ENCODE results near the gene GLOD5. TPM values are rescaled to one million over a fixed set of nuclear protein-coding genes. Genes with fewer than 3 reads are reported as not detected.

The GLOD5 gene
- total RNA-seq, 1 experiment from 2014 or later, result not detected

DNA sequence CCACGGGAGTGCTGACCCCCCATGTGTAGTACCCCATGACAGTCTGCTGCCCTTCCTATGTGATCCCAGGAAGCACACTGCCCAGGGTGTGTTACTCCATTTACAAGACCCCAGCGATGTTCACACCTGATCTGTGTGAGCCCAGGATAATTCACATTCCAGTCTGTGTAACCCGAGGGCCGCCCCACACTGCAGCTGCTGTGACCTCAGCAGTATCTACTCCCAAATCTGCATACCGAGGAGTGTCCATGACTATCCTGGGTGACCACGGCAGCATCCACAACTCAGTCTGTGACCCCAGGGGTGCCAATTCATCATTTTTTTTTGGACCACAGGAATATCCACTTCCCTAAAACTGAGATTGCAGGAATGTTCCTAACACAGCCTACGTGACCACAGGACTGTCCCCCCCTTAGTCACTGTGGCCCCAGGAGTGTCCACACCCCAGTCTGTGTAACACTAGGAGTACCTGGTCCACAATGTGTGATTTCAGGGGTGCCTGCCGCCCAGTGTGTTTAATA lies 7.8 kb upstream of the GLOD5 start:
- DNase-seq (ENCODE audit: low spot score), result no peak

DNA sequence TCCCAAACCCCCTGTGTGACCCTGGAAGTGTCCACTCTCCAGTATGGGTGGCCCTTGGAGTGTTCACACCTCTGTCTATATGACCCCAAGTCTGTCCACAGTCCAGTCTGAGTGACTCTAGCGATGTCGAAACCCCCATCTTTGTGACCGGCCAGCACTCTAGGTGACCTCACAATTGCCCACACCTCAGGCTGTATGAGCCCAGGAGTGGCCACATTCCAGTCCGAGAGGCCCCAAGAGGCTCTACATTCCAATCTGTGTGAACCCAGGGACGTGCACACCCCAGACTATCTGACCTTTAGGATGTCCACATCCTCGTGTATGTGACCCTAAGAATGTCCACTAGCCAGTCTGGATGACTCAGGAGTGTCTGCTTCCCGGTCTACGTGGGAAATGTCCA lies 7.3 kb upstream of the GLOD5 start:
- no peak for DNase-seq (ENCODE audit: low spot score)

DNA sequence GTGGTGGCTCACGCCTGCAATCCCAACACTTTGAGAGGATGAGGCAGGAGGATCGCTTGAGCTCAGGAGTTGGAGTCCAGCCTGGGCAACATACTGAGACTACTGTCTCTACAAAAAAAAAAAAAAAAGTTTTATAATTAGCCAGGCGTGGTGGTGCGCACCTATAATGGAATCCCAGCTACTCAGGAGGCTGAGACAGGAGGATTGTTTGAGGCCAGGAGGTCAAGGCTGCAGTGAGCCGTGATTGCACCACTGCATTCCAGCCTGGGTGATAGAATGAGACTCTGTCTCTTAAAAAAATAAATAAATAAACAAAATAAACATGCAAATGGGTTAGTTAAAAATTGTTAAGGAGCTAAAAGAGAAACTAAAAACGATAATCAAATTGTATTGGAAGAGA lies 7.7 kb downstream of the GLOD5 start:
- no peak for DNase-seq (ENCODE audit: low spot score)

DNA sequence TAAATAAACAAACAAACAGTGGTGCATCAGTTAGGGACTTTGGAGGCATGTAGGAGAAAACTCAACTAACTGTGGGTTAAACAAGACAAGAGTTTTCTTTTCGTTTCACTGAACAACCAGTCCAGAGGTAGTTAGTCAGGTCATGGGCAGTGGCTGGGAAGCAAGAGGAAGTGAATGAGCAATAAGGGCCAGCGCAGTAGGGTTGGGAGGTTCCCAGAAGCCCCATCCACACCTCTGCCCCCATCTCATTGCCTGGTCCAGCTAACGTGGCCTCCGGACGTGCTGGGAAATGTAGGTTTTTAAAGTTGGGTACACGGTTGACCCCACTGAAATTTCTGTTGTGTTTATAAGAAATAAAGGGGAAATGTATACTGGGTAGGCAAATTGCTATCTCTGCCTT lies 8.7 kb downstream of the GLOD5 start:
- no peak for DNase-seq (ENCODE audit: low spot score)

DNA sequence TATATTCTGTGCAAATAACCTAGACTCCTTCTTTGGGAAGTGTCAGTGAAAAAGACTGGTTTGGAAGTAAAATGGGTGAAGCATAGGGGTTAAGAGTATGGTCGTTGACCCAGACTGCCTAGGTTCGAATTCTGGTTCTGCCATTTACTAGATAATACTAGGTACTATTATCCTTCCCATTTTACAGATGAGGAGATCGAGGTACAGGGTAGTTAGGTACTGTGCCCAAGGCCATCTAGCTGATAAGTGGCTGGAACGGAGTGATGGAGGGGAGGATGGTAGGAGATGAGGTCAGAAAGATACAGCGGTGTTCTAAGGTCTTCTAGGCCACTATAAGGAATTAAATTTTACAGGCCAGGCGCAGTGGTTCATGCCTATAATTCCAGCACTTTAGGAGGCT lies 11.1 kb downstream of the GLOD5 start:
- DNase-seq (ENCODE audit: low spot score), result no peak

DNA sequence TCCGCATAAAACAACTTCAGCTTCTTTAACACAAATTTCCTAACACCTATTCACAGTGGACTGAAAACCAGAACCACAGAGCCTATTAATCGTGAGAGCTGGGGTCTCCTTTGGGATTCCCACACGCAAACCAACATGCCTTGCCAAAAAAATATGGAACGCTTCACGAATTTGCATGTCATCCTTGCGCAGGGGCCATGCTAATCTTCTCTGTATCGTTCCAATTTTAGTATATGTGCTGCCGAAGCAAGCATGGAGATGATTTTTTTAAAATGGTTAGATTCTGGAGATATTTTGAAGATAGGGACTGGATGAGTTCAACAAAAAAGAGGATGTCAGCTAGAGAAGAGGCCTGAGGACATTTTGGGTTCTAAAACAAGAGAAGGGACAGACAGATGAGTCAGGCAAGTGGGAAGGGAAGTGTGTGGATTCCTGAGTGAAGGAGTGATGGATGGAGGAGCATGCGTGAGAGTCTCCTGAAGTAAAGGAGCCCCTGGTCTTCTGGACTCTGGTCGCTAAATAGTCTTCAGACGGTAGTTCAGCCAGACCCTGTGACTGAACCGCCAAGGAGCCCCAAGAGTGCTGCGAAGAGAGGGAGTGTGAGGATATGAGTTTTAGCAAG lies 15.4 kb downstream of the GLOD5 start:
- DNase-seq (ENCODE audit: low spot score), result no peak

DNA sequence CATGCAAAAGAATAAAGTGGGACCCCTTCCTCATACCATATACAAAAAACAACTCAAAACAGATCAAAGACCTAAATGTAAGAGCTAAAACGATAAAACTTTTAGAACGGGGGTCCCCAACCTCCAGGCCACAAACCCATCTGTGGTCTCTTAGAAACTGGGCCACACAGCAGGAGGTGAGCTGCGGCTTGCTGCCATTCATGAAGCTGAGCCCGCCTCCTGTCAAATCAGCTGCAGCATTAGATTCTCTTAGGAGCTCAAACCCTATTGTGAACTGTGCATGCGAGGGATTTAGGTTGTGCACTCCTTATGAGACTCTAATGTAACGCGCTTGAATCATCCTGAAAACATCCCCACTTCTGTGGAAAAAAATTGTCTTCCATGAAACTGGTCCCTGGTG lies 17.9 kb downstream of the GLOD5 start:
- no peak for DNase-seq (ENCODE audit: low spot score)

DNA sequence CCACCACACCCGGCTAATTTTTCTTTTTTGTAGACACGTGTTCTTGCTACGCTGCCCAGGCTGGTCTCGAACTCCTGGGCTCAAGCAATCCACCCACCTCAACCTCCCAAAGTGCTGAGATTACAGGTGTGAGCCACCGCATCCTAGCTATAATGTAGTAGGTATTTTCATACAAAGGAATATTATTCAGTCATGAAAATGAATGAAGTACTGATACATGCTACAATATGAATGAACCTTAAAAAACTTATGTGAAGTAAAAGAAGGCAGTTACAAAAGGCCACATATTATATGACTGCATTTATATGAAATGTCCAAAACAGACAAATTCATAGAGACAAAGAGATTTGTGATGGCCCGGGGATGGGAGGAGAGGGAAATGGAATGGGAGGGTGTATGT lies 20.2 kb downstream of the GLOD5 start:
- no peak for DNase-seq (ENCODE audit: low spot score)

DNA sequence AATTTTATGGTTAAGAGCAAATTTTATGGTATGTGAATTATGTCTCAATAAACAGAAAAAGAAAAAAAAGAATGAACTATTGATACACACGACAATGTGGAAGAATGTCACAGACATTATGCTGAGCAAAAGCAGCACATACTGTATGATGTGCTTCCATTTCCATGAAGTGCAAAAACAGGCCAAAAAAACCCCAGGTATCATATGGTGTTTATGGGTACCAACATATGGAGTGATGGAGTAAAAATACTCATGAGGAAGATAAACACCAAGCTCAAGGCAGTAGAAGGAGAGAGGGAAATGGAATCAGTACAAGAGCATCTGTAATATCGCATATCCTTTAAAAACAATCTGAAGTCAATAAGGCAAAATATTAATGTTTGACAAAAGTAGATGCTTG lies 20.7 kb downstream of the GLOD5 start:
- no peak for DNase-seq (ENCODE audit: low spot score)

DNA sequence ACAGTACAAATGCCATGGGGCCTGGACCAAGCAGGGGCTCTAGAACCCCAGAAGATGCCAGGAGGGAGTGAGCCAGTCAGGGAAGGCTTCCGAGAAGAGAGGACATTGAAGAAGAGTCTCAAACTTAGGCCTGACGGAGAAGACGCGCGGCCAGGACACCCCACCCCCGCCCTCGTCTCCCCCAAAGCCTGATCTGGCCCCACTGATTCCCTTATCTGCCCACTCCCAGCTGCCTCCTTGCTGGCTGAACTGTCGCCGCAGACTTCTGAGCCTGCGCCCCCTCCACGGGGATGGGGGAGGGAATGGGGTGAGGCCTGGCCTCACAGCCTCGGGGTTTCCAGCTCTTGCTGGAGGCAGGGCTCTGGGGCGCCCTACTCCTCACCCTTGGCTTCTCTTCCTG lies 21.2 kb downstream of the GLOD5 start:
- no peak for DNase-seq (ENCODE audit: low spot score)

DNA sequence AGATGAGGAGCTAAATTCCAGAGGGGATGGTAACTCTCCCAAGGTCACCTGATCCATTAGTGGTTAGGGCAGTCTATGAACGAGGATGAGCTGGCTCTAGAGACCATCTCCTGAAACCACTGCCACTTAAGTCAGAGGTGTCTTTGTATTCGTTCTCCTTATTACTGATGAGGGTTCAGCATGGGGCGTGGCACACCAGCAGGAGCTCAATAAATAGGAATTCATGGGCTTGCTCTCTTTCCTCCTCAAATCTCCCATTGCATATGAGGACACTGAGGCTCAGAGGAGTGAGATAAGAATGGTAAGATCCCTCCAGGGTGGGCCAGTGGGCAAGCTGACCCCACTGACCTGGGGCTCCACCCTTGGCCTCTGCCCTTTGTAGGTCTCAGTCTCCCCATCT lies 23.2 kb downstream of the GLOD5 start:
- DNase-seq (ENCODE audit: low spot score), result no peak

DNA sequence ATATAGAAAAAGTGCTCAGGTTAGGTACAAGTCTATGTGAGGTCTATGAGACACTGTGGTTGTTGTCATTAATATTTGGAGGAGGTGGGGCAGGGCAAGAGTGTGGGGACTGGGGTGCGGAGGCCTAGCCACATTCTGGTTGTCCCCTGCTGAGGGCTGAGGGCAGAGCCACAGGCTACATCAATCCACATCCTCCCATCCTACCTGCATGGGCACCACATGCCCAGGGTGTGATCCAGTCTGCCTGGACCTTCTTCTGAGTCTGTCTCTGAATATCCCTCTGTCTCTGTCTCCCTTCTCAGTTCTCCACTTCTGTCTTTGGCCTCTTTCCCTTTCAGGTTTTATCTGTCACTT lies 23.6 kb downstream of the GLOD5 start:
- DNase-seq (ENCODE audit: low spot score), result no peak

DNA sequence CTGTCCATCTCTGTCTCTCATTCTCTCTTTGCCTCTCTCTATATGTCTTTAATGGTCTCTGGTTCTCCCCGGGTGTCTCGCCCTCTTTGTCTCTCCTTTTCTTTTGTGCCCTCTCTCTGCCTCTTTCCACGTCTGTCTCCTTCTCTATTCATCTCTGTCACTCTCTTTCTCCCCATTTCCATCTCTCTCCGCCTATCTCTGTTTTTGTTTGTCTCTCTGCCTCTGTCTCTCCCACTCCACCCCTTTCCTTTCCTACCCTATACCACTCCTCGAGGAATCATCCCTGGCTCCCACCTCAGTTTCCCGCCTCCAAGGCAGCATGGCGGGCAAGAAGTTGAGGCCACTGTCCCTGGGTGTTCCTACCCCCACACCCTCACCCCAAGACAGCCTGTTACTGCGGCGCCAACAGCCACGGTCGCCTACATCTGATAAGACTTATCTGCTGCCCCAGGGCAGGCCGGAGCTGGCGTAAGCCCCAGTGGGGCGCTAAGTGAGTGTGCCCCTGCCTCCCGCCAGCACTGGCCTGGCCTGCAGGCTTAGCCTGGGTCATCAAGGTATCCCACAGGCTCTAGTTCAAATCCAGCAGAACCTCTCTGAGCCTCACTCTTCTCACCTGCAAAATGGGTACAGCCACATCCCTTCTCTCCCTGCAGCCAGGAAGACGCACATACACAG lies 24.1 kb downstream of the GLOD5 start:
- no peak for DNase-seq (ENCODE audit: low spot score)

DNA sequence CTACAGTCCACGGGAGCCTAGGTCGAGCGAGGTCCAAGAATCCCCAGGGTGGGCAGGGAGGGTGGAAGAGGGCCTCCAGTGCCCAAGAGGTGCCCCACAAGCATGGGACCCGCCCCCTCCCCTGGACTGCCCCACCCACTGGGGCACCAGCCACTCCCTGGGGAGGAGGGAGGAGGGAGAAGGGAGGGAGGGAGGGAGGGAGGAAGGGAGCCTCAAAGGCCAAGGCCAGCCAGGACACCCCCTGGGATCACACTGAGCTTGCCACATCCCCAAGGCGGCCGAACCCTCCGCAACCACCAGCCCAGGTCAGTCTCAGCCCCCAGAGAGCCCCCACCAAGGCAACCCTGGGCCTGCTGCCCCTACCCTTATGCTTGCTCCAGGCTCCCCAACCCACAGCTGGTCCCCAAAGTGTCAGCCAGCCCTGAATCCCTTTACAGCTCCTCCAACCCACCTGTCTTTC lies 24.8 kb downstream of the GLOD5 start, which contains the start of gene GATA1:
TSS of gene GATA1 (plus strand) at position 250 of the 460 bp plus-strand sequence. CDS start 4,520 bp downstream, outside the sequence.
- no peak for DNase-seq (ENCODE audit: low spot score)

DNA sequence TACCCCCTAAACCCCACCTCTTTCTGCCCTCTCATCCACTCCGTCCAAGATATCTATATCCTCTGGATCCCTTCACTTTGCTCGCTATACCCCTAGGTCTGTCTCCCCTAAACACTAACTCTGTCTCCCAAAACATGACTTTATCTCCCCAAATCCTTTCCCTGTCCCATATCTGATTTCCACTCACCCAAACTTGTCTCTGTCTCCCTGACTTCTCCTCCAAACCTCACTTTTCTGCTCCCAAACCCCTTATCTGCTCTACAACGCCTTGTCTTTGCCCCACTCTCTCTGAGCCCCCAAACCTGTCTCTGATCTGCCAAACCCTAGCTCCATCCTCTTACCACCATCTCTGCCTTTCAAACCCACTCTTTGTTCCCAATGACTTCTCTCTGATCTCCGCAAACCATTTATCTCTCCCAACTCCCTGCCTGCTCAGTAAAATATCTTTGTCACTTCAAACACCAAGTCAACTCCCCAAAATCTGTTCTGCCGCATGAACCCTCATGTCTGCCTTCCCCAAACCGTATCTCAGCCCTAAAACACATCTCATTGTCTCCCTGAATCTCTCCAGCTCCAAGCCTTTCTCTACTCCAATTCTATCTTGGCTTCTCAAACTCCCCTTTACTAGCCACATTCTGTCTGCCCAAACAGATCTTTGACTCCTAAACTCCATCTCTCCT lies 25.4 kb downstream of the GLOD5 start:
- DNase-seq (ENCODE audit: low spot score), result no peak

DNA sequence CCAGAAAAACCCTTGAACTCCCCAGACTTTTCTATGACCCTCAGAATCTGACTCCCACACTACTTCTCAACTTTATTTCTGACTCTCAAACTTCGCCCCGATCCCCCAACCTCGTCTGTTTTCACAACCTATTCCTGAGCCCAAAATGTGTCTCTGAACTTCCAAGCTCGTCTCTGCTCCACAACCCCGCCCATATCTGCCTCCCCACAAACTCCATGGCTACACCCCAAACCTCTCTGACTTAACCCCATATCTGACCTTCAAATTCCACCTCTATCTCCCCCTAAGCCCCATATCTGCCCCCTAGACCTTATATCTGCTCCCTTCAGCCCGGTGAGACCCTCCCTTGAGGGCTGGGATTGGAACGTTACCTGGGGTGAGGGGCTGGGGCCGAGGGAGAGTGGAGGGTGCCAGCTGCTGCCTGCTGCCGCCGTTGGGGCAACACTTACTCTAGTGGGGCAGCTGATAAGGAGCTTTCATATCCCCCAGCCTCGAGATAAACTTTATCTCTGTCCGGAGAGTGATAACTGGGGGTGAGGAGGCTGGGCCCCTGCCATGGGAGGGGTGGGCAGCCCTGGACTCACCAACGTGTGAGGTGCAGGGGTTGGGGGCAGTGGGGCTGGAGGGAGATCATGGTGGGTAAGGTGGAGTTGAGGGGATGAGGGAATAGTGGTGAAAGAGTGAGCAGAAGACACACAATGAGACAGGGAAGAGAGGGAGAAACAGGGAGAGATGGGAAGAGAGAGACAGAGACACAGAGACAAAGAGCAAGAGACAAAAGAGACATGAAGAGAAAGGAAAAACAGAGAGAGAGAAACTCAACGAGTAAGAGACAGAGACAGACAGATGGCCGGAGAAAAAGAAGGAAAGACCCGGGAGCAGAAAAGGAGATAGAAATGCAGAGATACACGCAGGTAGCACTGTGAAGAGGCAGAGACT lies 26.2 kb downstream of the GLOD5 start:
- DNase-seq (ENCODE audit: low spot score), result no peak

DNA sequence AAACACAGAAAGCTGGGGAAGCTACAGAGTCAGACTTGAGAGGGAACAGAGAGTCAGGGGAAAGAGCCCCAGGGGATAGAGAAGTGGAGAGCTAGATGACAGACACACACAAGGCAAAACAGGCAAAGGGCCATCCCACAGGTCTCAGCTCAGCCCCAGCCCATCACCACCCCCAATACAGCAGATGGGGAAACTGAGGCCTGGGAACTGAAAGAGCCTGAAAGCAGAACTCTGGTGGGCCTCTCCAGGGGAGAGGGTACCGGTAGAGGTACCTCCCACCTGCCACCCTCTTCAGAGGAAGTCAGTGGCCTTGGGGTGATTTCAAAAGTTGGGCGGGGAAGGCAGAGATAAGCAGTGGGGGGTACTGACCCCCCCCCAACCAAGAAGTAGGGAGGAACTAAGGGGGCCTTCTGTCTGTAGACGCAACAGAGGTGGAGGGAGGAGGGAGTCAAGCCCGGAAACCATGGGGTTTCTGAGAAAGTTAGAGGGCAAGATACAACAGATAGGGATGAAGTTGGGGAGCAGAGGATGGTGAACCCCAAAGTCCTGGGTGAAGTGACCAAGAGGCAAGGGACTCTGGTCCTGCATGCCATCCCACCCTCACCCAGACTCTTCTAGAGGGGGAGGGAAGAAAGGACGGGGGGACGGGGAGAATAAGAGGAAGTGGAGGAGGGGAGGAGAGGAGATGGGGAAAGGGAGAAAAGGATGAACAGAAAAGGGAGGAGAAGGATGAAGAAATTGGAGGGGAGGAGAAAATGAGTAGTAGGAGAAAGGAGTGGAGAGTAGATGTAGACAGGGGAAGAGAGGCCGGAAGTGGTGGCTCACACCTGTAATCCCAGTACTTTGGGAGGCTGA lies 28.0 kb downstream of the GLOD5 start:
- no peak for DNase-seq (ENCODE audit: low spot score)

DNA sequence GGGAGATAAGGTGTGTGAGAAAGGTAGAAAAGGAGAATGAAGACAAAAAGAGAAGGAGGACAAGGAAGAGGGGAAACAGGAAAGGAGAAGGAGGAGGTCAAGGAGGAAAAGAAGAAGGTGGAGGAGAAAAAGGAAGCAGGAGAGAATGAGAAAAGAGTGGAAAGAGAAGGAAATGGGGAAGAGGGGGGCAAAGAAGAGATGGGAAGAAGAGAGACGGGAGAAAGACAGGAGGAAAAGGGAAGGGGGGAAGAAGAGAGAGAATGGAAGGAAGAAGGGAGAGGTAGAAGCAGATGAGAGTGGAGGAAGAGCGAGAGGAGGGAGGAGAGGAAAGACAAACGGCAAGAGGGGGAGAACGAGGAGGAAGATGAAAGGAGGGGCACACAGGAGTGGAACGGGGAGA lies 28.9 kb downstream of the GLOD5 start:
- DNase-seq (ENCODE audit: low spot score), result no peak

DNA sequence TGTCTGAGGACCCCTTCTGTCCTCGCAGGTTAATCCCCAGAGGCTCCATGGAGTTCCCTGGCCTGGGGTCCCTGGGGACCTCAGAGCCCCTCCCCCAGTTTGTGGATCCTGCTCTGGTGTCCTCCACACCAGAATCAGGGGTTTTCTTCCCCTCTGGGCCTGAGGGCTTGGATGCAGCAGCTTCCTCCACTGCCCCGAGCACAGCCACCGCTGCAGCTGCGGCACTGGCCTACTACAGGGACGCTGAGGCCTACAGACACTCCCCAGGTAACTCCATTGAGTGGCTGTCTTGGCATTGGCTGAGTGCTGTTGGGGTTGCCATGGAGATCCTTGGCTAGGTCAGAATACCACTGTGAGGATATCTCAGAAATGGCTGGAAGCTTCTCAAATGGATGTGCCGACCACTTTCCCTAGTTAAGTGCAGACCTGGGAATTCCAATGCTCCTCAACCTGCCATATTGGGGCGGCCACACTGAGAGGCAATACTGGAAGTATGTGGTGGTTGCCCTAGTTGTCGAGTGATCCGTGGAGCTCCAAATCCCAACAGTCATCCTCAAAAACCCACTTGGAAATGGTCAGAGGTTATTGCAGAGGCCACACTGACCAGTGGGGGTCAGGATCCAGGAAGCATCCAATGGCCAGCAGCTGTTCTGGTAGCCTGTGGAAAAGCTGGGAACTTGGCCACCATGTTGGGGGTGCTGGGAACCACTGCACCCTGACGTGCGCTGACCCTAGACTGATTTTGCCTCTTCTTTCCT lies 29.7 kb downstream of the GLOD5 start:
- DNase-seq (ENCODE audit: low spot score), result no peak

DNA sequence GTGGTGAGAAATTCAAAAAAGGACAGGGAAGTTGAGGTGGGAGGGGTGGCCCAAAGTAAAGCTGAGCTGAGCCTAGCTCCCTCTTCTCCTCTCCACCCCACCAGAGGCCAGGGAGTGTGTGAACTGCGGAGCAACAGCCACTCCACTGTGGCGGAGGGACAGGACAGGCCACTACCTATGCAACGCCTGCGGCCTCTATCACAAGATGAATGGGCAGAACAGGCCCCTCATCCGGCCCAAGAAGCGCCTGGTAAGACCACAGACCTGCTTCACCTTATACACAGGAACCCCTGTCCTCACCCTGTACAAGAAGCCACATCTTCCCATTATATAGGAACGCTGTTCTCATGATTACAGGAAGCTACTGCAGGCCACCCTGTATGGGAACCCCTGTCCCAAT lies 30.7 kb downstream of the GLOD5 start:
- DNase-seq (ENCODE audit: low spot score), result no peak

All from HT-29 (cell line).